ENCODE results near the gene CSF1. TPM values are rescaled to one million over a fixed set of nuclear protein-coding genes. Genes with fewer than 3 reads are reported as not detected.

CSF1 gene
- total RNA-seq, 1 donor from 2014 or later, result 140 TPM

GRCh38 chr1:109889094-109889493 lies 21.6 kb upstream of the CSF1 start:
- intact Hi-C loops (cut with DNase I), result loop anchor here (5.0 kb wide), 1 partner anchor 38 kb away; no protein-coding TSS in a partner anchor
- Histone ChIP-seq H3K27me3 (no peaks in the 10 kb centered on the region), H3K4me1 (peaks cover 2 to 7% of the 10 kb centered on the region in 2 donors), H3K9me3 (no peaks in the 10 kb centered on the region), H3K27ac (no peak overlapping the region), H3K36me3 (no peaks in the 10 kb centered on the region), H3K4me3 (no peak overlapping the region)
- no peak for TF ChIP-seq CTCF (IDR thresholded peaks at IDR 0.05)
- no peak for DNase-seq (ENCODE audit: low spot score in 2 of 2)

- no peak for DNase-seq (ENCODE audit: low spot score in 2 of 2)
- H3K27me3 ChIP-seq, result no peaks in the 10 kb centered on the region
- intact Hi-C loops (cut with DNase I), result no loop called here
These were observed 20.3 kb upstream of the CSF1 start for GRCh38 chr1:109890115-109890953.

GRCh38 chr1:109891930-109892329 lies 18.7 kb upstream of the CSF1 start:
- Histone ChIP-seq H3K4me1 (no peaks in the 10 kb centered on the region), H3K27me3 (no peaks in the 10 kb centered on the region), H3K36me3 (no peaks in the 10 kb centered on the region), H3K9me3 (no peaks in the 10 kb centered on the region), H3K4me3 (no peak overlapping the region), H3K27ac (no peak overlapping the region)
- TF ChIP-seq CTCF (IDR thresholded peaks at IDR 0.05), result no peak
- no peak for DNase-seq (ENCODE audit: low spot score in 2 of 2)
- intact Hi-C loops (cut with DNase I), result no loop called here

More at GRCh38 chr1:109890115-109890953, 20.3 kb upstream of the CSF1 start:
- H3K9me3 ChIP-seq, result no peaks in the 10 kb centered on the region
- H3K27ac ChIP-seq, result no peak overlapping the region
- no peak for TF ChIP-seq CTCF (IDR thresholded peaks at IDR 0.05)
- H3K4me1 ChIP-seq, result no peaks in the 10 kb centered on the region
- H3K36me3 ChIP-seq, result no peaks in the 10 kb centered on the region
- H3K4me3 ChIP-seq, result no peak overlapping the region

GRCh38 chr1:109892561-109893368 lies 17.9 kb upstream of the CSF1 start:
- DNase-seq (ENCODE audit: low spot score in 2 of 2), result no peak
- TF ChIP-seq CTCF (IDR thresholded peaks at IDR 0.05), result no peak
- Histone ChIP-seq H3K27me3 (no peaks in the 10 kb centered on the region), H3K36me3 (no peaks in the 10 kb centered on the region), H3K9me3 (no peaks in the 10 kb centered on the region), H3K4me1 (no peaks in the 10 kb centered on the region), H3K4me3 (no peak overlapping the region), H3K27ac (no peak overlapping the region)
- intact Hi-C loops (cut with DNase I), result no loop called here

- Histone ChIP-seq H3K9me3 (no peaks in the 10 kb centered on the region), H3K27ac (no peak overlapping the region), H3K4me3 (no peak overlapping the region), H3K27me3 (no peaks in the 10 kb centered on the region), H3K36me3 (no peaks in the 10 kb centered on the region), H3K4me1 (no peaks in the 10 kb centered on the region)
- no peak for TF ChIP-seq CTCF (IDR thresholded peaks at IDR 0.05)
- no peak for DNase-seq (ENCODE audit: low spot score in 2 of 2)
- intact Hi-C loops (cut with DNase I), result no loop called here
These were observed 17.0 kb upstream of the CSF1 start for GRCh38 chr1:109893532-109894171.

Measured in ascending aorta (tissue), 2 donors.